Endothelial cell of umbilical vein (primary cell): ENCODE measurements around the gene CYP4F3. TPM values are rescaled to one million over a fixed set of nuclear protein-coding genes. Genes with fewer than 3 reads are reported as not detected.

Source experiments
- BruUV-seq: library from RNA; stranded (reverse); fragments of 400-500 nt; replicated peaks from 2 replicates; lab custom pipeline; 2021; lab: Mats Ljungman, UMichigan
- CTCF ChIA-PET: fragments of 300-600, 350-600 bp; sonication (Branson Sonifier 250); formaldehyde crosslinking; loops from one replicate; lab custom pipeline; 2021; ENCODE audit warnings: antibody characterized with exemption, inconsistent platforms; lab: Charles Lee
- POLR2A ChIA-PET: fragments of 300-600, 350-600 bp; sonication (Branson Sonifier 250); formaldehyde crosslinking; loops from one replicate; lab custom pipeline; 2021; ENCODE audit warnings: antibody characterized with exemption, inconsistent platforms; lab: Charles Lee
- DNase-seq: peaks from one replicate; pipeline ENCODE4 v3.0.0-alpha.2; 2011; ENCODE audit warnings: low read depth, low spot score
- FAIRE-seq: peaks from 2 replicates; lab custom pipeline; 2011; peaks lifted over from hg19 to GRCh38; lab: Jason Lieb, UNC
- H2AFZ ChIP-seq: 2 replicates; pipeline ENCODE4 v1.6.0; 2012; ENCODE audit warnings: low read depth, low read length, control low read depth, inconsistent platforms
- H3K27ac ChIP-seq: 2 replicates; pipeline ENCODE4 v1.5.1; 2011; ENCODE audit warnings: low read depth, mild to moderate bottlenecking, control low read depth, low read length, moderate library complexity; ENCODE audit not compliant: insufficient read depth
- H3K27me3 ChIP-seq, 2 experiments: 2 replicates each; pipeline versions ENCODE4 v1.6.0 to v1.6.1; 2011; ENCODE audit warnings: low read length in 2 of 2, mixed read lengths in 1 of 2; ENCODE audit not compliant: control insufficient read depth in 2 of 2, insufficient read depth in 2 of 2
- H3K36me3 ChIP-seq, 2 experiments: 2 replicates in 1 of 2; 3 replicates in 1 of 2; pipeline ENCODE4 v1.5.1; 2011; ENCODE audit warnings: low read length in 2 of 2, mild to moderate bottlenecking in 1 of 2, moderate library complexity in 1 of 2; ENCODE audit not compliant: control insufficient read depth in 2 of 2, insufficient read depth in 2 of 2; ENCODE audit errors: extremely low read depth in 1 of 2
- H3K4me1 ChIP-seq: 3 replicates; pipeline ENCODE4 v1.5.1; 2011; ENCODE audit warnings: mild to moderate bottlenecking, low read length; ENCODE audit not compliant: control insufficient read depth, insufficient read depth; ENCODE audit errors: extremely low read depth
- H3K4me2 ChIP-seq: 2 replicates; pipeline ENCODE4 v1.6.1; 2011; ENCODE audit warnings: low read length, control low read depth, mixed read lengths; ENCODE audit not compliant: insufficient read depth
- H3K4me3 ChIP-seq, 3 experiments: fragments of 200-600 bp in 1 of 3; sonication (generic), shearing (Covaris generic) in 1 of 3; replicated peaks in 1 of 3; 2 replicates each; pipeline ENCODE4 v1.5.1; 2011 to 2016; ENCODE audit warnings: control low read depth in 3 of 3, low read length in 3 of 3, mild to moderate bottlenecking in 2 of 3, inconsistent platforms in 1 of 3, low read depth in 1 of 3, moderate library complexity in 1 of 3; ENCODE audit not compliant: insufficient read depth in 1 of 3
- H3K79me2 ChIP-seq: 2 replicates; pipeline ENCODE4 v1.6.0; 2012; ENCODE audit warnings: low read length, inconsistent platforms; ENCODE audit not compliant: control insufficient read depth, insufficient read depth
- H3K9ac ChIP-seq: replicated peaks from 2 replicates; pipeline ENCODE3; 2011; ENCODE audit warnings: low read length, control low read depth; ENCODE audit not compliant: insufficient read depth; ENCODE audit errors: extremely low read depth
- H3K9me1 ChIP-seq: replicated peaks from 3 replicates; pipeline ENCODE4 v1.6.0; 2011; ENCODE audit warnings: mild to moderate bottlenecking, low read length; ENCODE audit not compliant: control insufficient read depth, insufficient read depth; ENCODE audit errors: extremely low read depth
- H3K9me3 ChIP-seq: replicated peaks from 2 replicates; pipeline ENCODE4 v1.5.1; 2012; ENCODE audit warnings: low read length, inconsistent platforms; ENCODE audit not compliant: control insufficient read depth, insufficient read depth
- H4K20me1 ChIP-seq: replicated peaks from 2 replicates; pipeline ENCODE3; 2011; ENCODE audit warnings: mild to moderate bottlenecking, low read length; ENCODE audit not compliant: control insufficient read depth, insufficient read depth; ENCODE audit errors: extremely low read depth
- CTCF ChIP-seq, 2 donors: IDR thresholded peaks; 1 replicate in 1 of 2; 2 replicates in 1 of 2; pipeline ENCODE4 v1.5.1; 2011; ENCODE audit warnings: low read length in 2 of 2, mild to moderate bottlenecking in 2 of 2, moderate library complexity in 2 of 2, control low read depth in 1 of 2, inconsistent platforms in 1 of 2, low read depth in 1 of 2; ENCODE audit not compliant: insufficient read depth in 1 of 2; ENCODE audit errors: extremely low read depth in 1 of 2
- EZH2 ChIP-seq: IDR thresholded peaks from 2 replicates; pipeline ENCODE4 v1.6.1; 2012; ENCODE audit warnings: borderline replicate concordance, low read depth, mild to moderate bottlenecking, moderate library complexity, low read length, inconsistent platforms; ENCODE audit not compliant: severe bottlenecking
- FOS ChIP-seq: IDR thresholded peaks from 2 replicates; pipeline ENCODE4 v1.6.1; 2011; ENCODE audit warnings: mild to moderate bottlenecking, low read length, moderate library complexity, borderline replicate concordance; ENCODE audit not compliant: insufficient read depth
- GATA2 ChIP-seq: IDR thresholded peaks from 2 replicates; pipeline ENCODE4 v1.7.0; 2011; ENCODE audit warnings: low read depth, mild to moderate bottlenecking, moderate library complexity, mixed read lengths, low read length; ENCODE audit not compliant: insufficient read length, insufficient read depth
- JUN ChIP-seq: IDR thresholded peaks from 2 replicates; pipeline ENCODE4 v1.6.1; 2011; ENCODE audit warnings: borderline replicate concordance, low read depth; ENCODE audit not compliant: insufficient read length, insufficient read depth
- MAX ChIP-seq: IDR thresholded peaks from 2 replicates; pipeline ENCODE4 v1.6.1; 2011; ENCODE audit not compliant: insufficient read depth, insufficient read length
- MYC ChIP-seq: IDR thresholded peaks from one replicate; pipeline ENCODE4 v1.6.1; 2011; ENCODE audit warnings: mild to moderate bottlenecking, low read depth, low read length
- POLR2A ChIP-seq: IDR thresholded peaks from 2 replicates; pipeline ENCODE4 v1.6.1; 2012; ENCODE audit warnings: low read depth, mild to moderate bottlenecking, control low read depth, low read length
- POLR2AphosphoS5 ChIP-seq: IDR thresholded peaks from 2 replicates; pipeline ENCODE4 v1.6.1; 2012; ENCODE audit warnings: low read depth, mild to moderate bottlenecking, control low read depth, low read length, moderate library complexity; ENCODE audit not compliant: insufficient read depth
- dilution Hi-C: fragments of 300-500 bp; cut with MboI; formaldehyde crosslinking; loops from one replicate; pipeline ENCODE4 v1.15.0; 2019; ENCODE audit warnings: low sequenced_read_pairs; ENCODE audit not compliant: extremely low pct_ligation_motif_present
- intact Hi-C: fragments of 100-400 bp; cut with micrococcal nuclease; formaldehyde crosslinking; loops from one replicate; pipeline ENCODE4 v1.10.0; 2022
- polyA plus RNA-seq, 4 experiments: library from polyadenylated mRNA; depleted of rRNA in 3 of 4; stranded (reverse) in 3 of 4; unstranded in 1 of 4; fragments of >200 nt; gene quantifications; 2 replicates each; pipeline versions ENCODE4 v1.2.1 to v1.2.3, GENCODE V29; 2011 to 2012; ENCODE audit warnings: missing spikeins in 1 of 4
- total RNA-seq: library from RNA; stranded (reverse); gene quantifications from 2 replicates; pipeline ENCODE4 v1.2.3, GENCODE V29; 2021

Gene CYP4F3
- total and polyA plus RNA-seq, 2 donors (not counting 3 experiments of a cell fraction or from before 2014, with no cell fraction given), result not detected

GRCh38 chr19:15623711-15624318 lies 16.9 kb upstream of the CYP4F3 start:
- no peak overlapping the region for H3K27ac ChIP-seq
- H3K4me3 ChIP-seq, result no peak overlapping the region
- no peak for TF ChIP-seq EZH2
- no peak for TF ChIP-seq POLR2A
- TF ChIP-seq FOS, result no peak
- TF ChIP-seq MYC, result no peak
- TF ChIP-seq MAX, result no peak
- TF ChIP-seq POLR2AphosphoS5, result no peak
- TF ChIP-seq JUN, result no peak
- no peak for TF ChIP-seq CTCF (IDR thresholded peaks at IDR 0.05; ENCODE audit: extremely low read depth in 1 of 2, insufficient read depth in 1 of 2, low read depth in 1 of 2, low read length in 2 of 2)
- TF ChIP-seq GATA2, result no peak
- H3K27me3 ChIP-seq, result no peaks in the 10 kb centered on the region
- BruUV-seq, result no TSS peak
- FAIRE-seq (no peak), DNase-seq (no peak)
- H2AFZ ChIP-seq, result no peak overlapping the region
- ChIA-PET CTCF (no interaction called here), POLR2A (no interaction called here)
- no peak overlapping the region for H3K4me2 ChIP-seq
- dilution Hi-C loops, result no loop called here
- no peaks in the 10 kb centered on the region for H3K79me2 ChIP-seq
- no peaks in the 10 kb centered on the region for H3K36me3 ChIP-seq
- H3K4me1 ChIP-seq, result no peaks in the 10 kb centered on the region
- H3K9me1 ChIP-seq, result no peaks in the 10 kb centered on the region
- intact Hi-C loops, result no loop called here
- no peaks in the 10 kb centered on the region for H3K9me3 ChIP-seq
- no peak overlapping the region for H3K9ac ChIP-seq
- H4K20me1 ChIP-seq, result no peaks in the 10 kb centered on the region
